NOMO-1 treated with DMSO at 0.1 percent for 48 hours (cell line): Measurements from ENCODE around the gene GOLGA7B.

Experiments used
- DNase-seq: peaks from one replicate; lab custom pipeline; 2025; ENCODE audit not compliant: unreplicated experiment; lab: John Stamatoyannopoulos, UW

Gene GOLGA7B

GRCh38 chr10:97866524-97867219, 17.0 kb downstream of the GOLGA7B start:
- no peak for DNase-seq

GRCh38 chr10:97867220-97867800, 17.7 kb downstream of the GOLGA7B start:
- no peak for DNase-seq

- no peak for DNase-seq
Measured at GRCh38 chr10:97868134-97868685, 18.6 kb downstream of the GOLGA7B start.

GRCh38 chr10:97869091-97870042, 19.7 kb downstream of the GOLGA7B start:
- DNase-seq = peak; percentile 88

GRCh38 chr10:97870990-97871389, 21.3 kb downstream of the GOLGA7B start:
- DNase-seq = no peak

GRCh38 chr10:97873569-97873968, 23.9 kb downstream of the GOLGA7B start:
- no peak for DNase-seq

- no peak for DNase-seq
Measured at GRCh38 chr10:97874332-97874731, 24.7 kb downstream of the GOLGA7B start.

- DNase-seq = no peak
Measured at GRCh38 chr10:97875391-97875790, 25.7 kb downstream of the GOLGA7B start.

- no peak for DNase-seq
Measured at GRCh38 chr10:97876402-97876801, 26.8 kb downstream of the GOLGA7B start.

GRCh38 chr10:97879241-97879640, 29.6 kb downstream of the GOLGA7B start:
- no peak for DNase-seq

- no peak for DNase-seq
Measured at GRCh38 chr10:97880109-97880508, 30.5 kb downstream of the GOLGA7B start.

GRCh38 chr10:97882142-97883091, 32.8 kb downstream of the GOLGA7B start:
- DNase-seq = no peak

- no peak for DNase-seq
Measured at GRCh38 chr10:97883092-97883485, 33.4 kb downstream of the GOLGA7B start.

- no peak for DNase-seq
Measured at GRCh38 chr10:97886286-97886685, 36.6 kb downstream of the GOLGA7B start.

GRCh38 chr10:97887399-97887798, 37.8 kb downstream of the GOLGA7B start:
- DNase-seq = no peak

GRCh38 chr10:97888134-97888533, 38.5 kb downstream of the GOLGA7B start:
- DNase-seq = no peak

GRCh38 chr10:97888641-97889262, 39.1 kb downstream of the GOLGA7B start:
- DNase-seq = peak; percentile 43

- DNase-seq = no peak
Measured at GRCh38 chr10:97889461-97890265, 40.0 kb downstream of the GOLGA7B start.
